ENCODE data around the gene NEK10.
"Not testable (repeated sequence)": the region's sequence is repeated elsewhere in the genome, so short reads cannot be mapped to it uniquely, and the experiment has no call there.

NEK10 gene

DNA sequence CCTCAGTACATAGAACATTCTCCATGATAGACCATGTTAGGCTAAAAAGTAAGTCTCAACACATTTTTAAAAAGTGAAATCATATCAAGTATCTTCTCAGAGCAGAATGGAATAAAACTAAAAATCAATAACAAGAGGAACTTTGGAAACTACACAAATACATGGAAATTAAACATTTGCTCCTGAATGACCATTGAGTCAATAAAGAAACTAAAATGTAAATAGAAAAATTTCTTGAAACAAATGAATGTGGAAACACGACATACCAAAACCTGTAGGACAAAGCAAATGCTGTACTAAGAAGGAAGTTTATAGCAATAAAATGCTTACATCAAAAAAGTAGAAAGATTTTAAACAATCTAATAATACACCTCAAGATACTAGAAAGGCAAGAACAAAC, 33.6 kb downstream of the NEK10 start:
- TF ChIP-seq, protein P1, sequence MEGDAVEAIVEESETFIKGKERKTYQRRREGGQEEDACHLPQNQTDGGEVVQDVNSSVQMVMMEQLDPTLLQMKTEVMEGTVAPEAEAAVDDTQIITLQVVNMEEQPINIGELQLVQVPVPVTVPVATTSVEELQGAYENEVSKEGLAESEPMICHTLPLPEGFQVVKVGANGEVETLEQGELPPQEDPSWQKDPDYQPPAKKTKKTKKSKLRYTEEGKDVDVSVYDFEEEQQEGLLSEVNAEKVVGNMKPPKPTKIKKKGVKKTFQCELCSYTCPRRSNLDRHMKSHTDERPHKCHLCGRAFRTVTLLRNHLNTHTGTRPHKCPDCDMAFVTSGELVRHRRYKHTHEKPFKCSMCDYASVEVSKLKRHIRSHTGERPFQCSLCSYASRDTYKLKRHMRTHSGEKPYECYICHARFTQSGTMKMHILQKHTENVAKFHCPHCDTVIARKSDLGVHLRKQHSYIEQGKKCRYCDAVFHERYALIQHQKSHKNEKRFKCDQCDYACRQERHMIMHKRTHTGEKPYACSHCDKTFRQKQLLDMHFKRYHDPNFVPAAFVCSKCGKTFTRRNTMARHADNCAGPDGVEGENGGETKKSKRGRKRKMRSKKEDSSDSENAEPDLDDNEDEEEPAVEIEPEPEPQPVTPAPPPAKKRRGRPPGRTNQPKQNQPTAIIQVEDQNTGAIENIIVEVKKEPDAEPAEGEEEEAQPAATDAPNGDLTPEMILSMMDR (IDR thresholded peaks at IDR 0.05): no peak
- H3K9me3 Mint-ChIP-seq: peaks cover 16% of the 10 kb centered on the region
- no peak overlapping the region for H3K4me3 Mint-ChIP-seq
- peaks cover 8% of the 10 kb centered on the region for H3K27me3 Mint-ChIP-seq (ENCODE audit: low read depth, poor library complexity)
- no peak for DNase-seq
- no peaks in the 10 kb centered on the region for H3K36me3 Mint-ChIP-seq (ENCODE audit: low read depth)
- no peak overlapping the region for H3K27ac Mint-ChIP-seq
- no peaks in the 10 kb centered on the region for H3K4me1 Mint-ChIP-seq

DNA sequence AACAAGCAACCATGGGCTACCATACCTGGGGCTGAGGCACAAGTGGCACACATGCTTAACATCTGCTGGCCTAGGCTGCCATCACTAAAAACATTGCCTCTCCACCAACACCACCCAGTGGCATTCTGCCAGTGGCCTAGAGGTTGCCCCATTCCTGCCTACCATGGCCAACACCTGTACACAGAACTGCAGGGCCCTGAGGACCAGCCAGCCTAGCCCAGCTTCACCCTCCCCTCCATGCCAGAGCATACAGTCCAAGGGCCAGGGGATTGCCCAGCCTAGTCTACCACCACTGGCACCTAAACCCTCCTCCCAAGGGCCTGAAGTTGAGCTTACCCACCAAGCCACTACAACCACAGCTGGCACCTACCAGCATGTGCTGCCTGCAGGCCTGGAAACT, 35.3 kb downstream of the NEK10 start:
- DNase-seq: no peak
- Mint-ChIP-seq H3K27ac (no peak overlapping the region), H3K27me3 (ENCODE audit: low read depth, poor library complexity) (peaks cover 3% of the 10 kb centered on the region), H3K36me3 (ENCODE audit: low read depth) (no peaks in the 10 kb centered on the region), H3K4me1 (no peaks in the 10 kb centered on the region), H3K9me3 (peaks cover 20% of the 10 kb centered on the region), H3K4me3 (no peak overlapping the region)
- TF ChIP-seq, protein P1 (IDR thresholded peaks at IDR 0.05): no peak

DNA sequence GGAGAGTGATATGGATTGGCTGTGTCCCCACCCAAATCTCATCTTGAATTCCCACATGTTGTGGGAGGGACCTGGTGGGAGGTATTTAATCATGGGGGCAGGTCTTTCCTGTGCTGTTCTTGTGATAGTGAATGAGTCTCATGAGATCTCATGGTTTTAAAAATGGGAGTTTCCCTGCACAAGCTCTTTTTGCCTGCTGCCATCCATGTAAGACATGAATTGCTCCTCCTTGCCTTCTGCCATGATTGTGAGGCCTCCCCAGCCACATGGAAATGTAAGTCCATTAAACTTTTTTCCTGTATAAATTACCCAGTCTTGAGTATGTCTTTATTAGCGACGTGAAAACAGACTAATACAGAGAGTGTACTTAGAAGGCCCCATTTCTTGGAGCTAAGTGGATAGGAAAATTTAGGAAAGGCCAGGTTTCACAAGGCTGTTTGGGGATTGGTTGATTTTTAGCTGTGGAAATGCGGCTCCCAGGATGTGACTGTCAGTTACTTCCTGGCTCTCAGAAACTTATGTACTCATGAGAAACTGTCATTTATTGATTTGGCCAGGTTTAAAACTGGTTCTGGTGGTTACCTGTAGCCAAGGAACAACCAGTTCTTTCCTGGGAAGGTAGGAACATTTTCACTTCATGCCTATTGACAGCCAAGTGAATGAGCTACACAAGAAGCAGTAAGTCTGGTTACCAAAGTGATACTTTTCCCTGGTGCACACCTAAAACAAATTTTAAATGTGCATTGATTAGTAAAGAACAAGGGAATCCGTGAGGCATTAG, 40.0 kb downstream of the NEK10 start:
- not testable (repeated sequence) for H3K36me3 Mint-ChIP-seq (ENCODE audit: low read depth); H3K27me3 Mint-ChIP-seq (ENCODE audit: low read depth, poor library complexity); H3K27ac Mint-ChIP-seq; H3K4me3 Mint-ChIP-seq; H3K4me1 Mint-ChIP-seq; DNase-seq
- H3K9me3 Mint-ChIP-seq: peaks cover 12% of the 10 kb centered on the region

DNA sequence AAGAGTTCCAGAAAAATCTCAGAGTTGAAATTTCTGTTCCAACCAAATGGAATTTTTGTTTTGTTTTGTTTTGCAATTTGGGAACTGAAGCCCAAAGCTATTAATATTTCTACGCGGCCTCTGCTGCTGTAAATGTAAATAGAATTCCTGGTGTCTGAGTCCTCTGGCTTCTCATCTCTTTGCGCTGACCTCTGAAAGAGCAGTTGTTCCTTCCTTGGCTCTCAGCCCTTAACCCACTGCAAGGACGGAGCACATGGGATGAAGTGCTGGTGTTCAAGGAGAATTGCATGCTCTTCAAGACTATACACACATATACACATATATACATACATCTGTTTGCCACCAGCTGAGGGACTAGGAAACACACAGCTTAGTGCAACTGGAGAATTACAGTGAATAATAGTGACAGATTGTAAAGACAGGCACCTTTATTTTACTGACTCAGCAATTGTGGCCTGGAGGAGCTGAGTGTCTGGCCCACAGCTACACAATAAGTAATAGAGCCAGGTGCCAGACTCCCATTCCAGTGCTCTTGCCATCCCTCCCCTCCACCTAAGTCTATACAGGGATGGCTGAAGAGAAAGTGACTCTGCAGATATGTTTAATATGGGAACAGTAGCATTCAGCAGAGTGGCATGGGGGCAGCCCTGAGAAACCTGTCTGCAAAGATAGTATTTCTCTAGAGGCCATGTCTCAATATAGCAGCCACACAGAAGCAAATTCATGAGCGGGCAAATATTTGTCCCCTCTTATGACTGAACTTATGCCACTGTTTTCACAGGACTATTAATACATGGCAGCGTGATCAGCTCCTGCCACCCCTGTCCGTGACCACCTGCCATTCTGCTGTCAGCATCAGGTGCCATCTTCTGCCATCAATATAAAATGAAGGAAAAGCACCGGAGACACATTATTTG, 42.3 kb downstream of the NEK10 start:
- DNase-seq: no peak

DNA sequence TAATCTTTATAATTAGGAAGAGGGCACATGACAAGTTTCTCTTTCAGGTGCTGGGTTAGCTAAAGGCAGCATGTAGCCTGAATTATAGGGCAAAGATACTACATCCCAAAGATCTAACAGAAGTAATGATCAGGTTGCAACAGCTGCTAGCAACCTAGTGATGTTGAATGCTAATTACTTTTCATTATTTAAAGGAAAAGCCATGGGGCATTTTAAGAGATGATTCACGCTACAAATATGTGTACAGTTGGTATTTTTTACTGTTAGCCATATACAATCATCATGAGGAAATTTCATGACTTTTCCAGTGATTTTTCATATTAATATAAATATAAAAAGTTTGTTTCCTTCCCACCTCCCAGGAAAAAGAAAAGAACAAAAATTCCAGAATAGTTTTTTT, 43.0 kb downstream of the NEK10 start:
- no peak for DNase-seq
- Mint-ChIP-seq H3K27me3 (ENCODE audit: low read depth, poor library complexity) (peaks cover 9% of the 10 kb centered on the region), H3K27ac (no peak overlapping the region), H3K4me1 (no peaks in the 10 kb centered on the region), H3K4me3 (no peak overlapping the region), H3K9me3 (peaks cover 12% of the 10 kb centered on the region), H3K36me3 (ENCODE audit: low read depth) (peaks cover 6% of the 10 kb centered on the region)
- TF ChIP-seq, protein P1 (IDR thresholded peaks at IDR 0.05): no peak

More for the DNA sequence above, 42.3 kb downstream of the NEK10 start:
- no peak overlapping the region for H3K4me3 Mint-ChIP-seq
- TF ChIP-seq, protein P1 (IDR thresholded peaks at IDR 0.05): no peak
- H3K27ac Mint-ChIP-seq: no peak overlapping the region
- peaks cover 9% of the 10 kb centered on the region for H3K27me3 Mint-ChIP-seq (ENCODE audit: low read depth, poor library complexity)
- peaks cover 12% of the 10 kb centered on the region for H3K9me3 Mint-ChIP-seq
- no peaks in the 10 kb centered on the region for H3K4me1 Mint-ChIP-seq
- H3K36me3 Mint-ChIP-seq (ENCODE audit: low read depth): peaks cover 6% of the 10 kb centered on the region

DNA sequence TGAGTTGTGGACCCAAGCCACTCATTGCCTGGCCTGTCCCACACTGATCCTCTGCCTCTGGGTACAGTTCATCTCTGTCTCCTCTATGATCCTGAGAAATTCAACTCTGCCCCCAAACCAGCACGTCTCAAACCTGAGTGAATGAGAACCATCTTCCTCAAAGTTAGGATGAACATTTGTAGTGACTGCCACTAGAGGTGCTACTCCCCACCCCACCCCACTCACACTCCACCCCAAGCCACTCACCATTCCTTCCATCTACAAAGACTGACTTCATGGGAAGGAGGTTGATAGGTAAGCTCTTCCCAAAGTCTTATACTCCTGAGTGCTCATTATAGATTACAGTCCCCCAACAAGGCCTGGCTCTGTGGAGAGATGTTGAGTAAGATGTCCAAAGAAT, 43.8 kb downstream of the NEK10 start:
- no peak overlapping the region for H3K27ac Mint-ChIP-seq
- H3K36me3 Mint-ChIP-seq (ENCODE audit: low read depth): peaks cover 6% of the 10 kb centered on the region
- peaks cover 9% of the 10 kb centered on the region for H3K27me3 Mint-ChIP-seq (ENCODE audit: low read depth, poor library complexity)
- no peak overlapping the region for H3K4me3 Mint-ChIP-seq
- DNase-seq: no peak
- H3K9me3 Mint-ChIP-seq: peaks cover 12% of the 10 kb centered on the region
- no peaks in the 10 kb centered on the region for H3K4me1 Mint-ChIP-seq
- TF ChIP-seq, protein P1 (IDR thresholded peaks at IDR 0.05): no peak
